GM20431 (cell line): ENCODE results near the gene ANGEL2.

Source experiments
- in situ Hi-C: fragments of 300-500 bp; cut with MseI, MboI; formaldehyde crosslinking; loops from one replicate; pipeline ENCODE4 v1.15.0; 2020; ENCODE audit warnings: low sequenced_read_pairs; ENCODE audit not compliant: unreplicated experiment

The ANGEL2 gene

GRCh38 chr1:213020016-213020415, 4.3 kb upstream of the ANGEL2 start:
- in situ Hi-C loops = no loop called here

- in situ Hi-C loops = no loop called here
Measured at GRCh38 chr1:213019450-213019849, 3.8 kb upstream of the ANGEL2 start.

GRCh38 chr1:213017447-213018273, 2.0 kb upstream of the ANGEL2 start:
- in situ Hi-C loops = no loop called here

GRCh38 chr1:213014642-213015041, 1.0 kb downstream of the ANGEL2 start:
- in situ Hi-C loops = no loop called here

DNA sequence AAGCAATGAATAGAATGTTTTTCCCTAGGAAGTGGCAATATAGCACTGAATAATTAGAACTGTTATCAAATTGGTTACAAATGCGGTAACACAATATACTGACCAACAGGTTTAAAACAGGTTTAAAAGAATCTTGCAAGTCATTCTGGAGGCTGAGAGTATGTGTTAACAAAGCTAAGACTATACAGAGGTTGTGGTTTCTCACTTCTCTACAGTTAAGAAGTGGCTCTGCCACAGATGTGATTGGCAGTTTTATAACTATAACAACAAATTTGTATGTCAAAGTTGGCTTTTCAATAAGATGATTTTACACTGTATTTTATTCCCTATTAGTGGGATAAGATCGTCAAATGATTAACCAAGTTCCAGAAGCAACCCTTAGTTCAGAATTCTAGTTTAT, 7.1 kb downstream of the ANGEL2 start:
- in situ Hi-C loops = no loop called here

- in situ Hi-C loops = no loop called here
Measured at GRCh38 chr1:213003256-213003655, 12.4 kb downstream of the ANGEL2 start.

DNA sequence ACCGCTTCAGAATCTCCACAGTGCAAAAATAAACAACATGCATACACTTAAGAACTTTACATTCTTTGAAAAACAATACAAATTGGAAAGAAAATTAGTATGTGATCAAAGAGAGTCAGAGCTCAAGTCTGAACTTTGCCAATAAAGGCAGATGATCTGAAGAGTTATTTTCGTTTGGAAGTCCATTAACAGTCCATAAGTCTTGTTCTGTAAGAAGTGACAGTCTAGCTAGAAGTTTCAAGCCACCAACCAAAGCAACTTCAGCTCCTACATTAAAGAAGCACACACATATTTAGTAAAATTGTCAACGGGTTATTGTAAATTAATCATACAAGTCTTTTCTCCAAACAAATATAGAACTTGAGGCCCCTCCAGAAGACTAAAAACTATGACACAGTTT, 20.7 kb downstream of the ANGEL2 start:
- in situ Hi-C loops = loop anchor here (25.0 kb wide), 1 partner anchor 533 kb away; no protein-coding TSS in a partner anchor

DNA sequence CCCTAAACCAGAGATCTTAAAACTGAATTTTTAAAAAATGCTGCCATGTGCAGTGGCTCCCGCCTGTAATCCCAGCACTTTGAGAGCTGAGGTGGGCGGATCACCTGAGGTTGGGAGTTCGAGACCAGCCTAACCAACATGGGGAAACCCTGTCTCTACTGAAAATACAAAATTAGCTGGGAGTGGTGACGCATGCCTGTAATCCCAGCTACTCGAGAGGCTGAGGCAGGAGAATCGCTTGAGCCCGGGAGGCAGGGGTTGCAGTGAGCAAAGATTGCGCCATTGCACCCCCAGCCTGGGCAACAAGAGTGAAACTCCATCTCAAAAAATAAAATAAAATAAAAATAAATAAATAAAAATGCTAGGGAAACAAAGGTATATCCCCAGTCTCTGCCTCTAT, 21.7 kb downstream of the ANGEL2 start:
- in situ Hi-C loops = loop anchor here (25.0 kb wide), 1 partner anchor 532 kb away; no protein-coding TSS in a partner anchor

- in situ Hi-C loops = loop anchor here (25.0 kb wide), 1 partner anchor 528 kb away; no protein-coding TSS in a partner anchor
Measured at GRCh38 chr1:212990276-212990675, 25.4 kb downstream of the ANGEL2 start.

GRCh38 chr1:212987702-212988322, 27.9 kb downstream of the ANGEL2 start:
- in situ Hi-C loops = loop anchor here (25.0 kb wide), 1 partner anchor 526 kb away; no protein-coding TSS in a partner anchor

DNA sequence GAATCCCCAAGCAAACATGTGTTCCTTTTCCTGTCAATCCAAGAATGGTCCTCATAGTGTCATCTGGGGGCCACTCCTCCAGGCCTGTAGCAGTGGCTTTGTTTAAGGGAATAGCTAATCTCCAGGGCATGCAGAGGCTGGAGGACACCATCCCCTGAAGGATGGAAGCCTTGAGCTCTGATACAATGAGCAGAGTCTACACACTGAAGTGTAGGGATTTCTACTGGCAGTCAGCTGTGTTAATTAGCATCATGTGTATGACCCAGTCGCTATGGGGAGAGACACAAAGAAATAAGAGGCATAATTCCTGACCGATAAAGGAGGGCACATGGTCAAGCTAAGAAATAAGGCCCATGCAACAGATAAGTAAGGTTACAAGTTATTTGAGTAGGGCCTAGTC, 29.1 kb downstream of the ANGEL2 start:
- in situ Hi-C loops = loop anchor here (25.0 kb wide), 1 partner anchor 524 kb away; no protein-coding TSS in a partner anchor

DNA sequence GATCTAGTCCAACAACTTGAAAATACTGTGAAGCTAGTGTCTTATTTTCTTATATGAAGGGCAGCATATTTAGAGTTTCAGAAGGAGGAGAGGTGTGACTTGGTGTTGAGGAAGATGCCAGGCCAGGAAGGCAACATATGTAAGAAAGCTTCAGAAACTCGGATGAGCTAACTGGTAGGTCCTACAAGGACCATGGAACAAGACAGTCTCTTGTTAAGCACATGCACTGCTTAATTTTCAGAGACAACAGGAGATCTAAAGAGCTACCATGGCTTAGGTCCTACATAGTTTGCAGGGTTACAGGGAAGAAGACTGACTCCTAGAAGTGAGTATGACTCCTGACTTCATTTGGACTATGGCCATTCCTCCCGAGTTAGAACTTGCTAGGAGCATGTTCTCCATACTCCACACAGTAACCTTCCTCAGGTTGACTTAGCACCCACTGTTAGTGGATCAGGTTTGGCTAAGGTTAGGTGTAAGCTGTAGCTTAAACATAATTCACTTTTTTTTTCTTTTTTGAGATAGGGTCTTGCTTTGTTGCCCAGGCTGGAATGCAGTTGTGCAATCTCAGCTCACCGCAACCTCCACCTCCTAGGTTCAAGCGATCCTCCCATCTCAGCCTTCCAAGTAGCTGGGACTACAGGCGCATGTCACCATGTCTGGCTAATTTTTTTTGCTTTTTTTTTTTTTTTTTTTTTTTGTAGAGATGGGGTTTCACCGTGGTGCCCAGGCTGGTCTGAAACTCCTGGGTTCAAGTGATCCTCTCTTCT, 31.0 kb downstream of the ANGEL2 start:
- in situ Hi-C loops = loop anchor here (25.0 kb wide), 1 partner anchor 522 kb away; no protein-coding TSS in a partner anchor

DNA sequence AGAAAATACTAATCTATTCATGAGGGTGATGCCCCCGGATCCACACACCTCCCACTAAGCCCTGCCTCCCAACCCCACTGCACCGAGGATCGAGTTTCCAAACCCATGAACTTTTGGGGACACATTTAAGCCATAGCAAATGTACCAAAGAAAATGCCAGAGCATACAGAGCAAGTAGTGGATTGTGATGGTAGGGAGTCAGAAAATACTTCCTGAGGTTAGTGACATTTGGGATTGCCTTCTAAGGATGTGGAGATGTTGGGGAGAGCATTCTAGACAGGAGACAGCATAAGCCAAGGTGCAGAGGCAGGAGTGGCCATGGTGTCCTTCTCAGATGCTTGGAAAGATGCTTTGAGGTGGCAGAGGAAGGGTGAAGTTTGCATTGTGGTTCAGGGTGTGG, 32.2 kb downstream of the ANGEL2 start:
- in situ Hi-C loops = loop anchor here (25.0 kb wide), 1 partner anchor 521 kb away; no protein-coding TSS in a partner anchor

DNA sequence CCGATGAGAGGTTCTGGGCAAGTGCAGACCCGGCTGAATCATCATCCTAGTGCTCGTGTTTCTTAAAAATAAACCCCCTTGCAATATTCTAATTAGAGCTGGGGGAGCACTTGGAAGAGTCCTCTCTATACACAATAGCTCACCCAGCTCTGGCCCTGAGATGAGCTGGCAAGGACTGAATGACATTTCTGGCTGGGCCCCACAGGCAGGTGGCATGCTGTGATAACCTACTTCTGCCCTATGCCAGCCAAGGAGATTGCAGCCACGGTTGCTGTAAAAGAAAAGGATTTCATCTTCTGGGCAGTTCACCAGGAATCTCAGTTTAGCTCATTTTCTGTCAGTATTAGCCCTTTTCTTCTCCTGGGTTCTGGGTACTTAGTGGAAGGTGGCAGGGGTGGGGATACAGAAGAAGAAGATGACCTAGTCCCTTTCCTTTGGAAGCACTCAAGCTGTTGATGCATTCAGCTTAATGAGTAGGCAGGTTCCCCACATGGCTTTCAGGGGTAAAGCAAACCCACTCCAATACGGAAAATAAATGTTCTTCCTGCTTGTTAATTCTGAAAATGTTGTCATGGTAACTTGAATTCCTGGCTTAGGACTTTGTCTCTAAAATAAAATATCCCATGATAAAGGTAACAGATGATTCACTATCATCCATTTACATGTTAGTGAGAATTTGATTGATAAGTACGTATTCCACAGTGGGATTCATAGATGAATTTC, 33.1 kb downstream of the ANGEL2 start:
- in situ Hi-C loops = loop anchor here (25.0 kb wide), 1 partner anchor 520 kb away; no protein-coding TSS in a partner anchor

- in situ Hi-C loops = loop anchor here (25.0 kb wide), 1 partner anchor 519 kb away; no protein-coding TSS in a partner anchor
Measured at GRCh38 chr1:212981571-212982328, 33.9 kb downstream of the ANGEL2 start.

DNA sequence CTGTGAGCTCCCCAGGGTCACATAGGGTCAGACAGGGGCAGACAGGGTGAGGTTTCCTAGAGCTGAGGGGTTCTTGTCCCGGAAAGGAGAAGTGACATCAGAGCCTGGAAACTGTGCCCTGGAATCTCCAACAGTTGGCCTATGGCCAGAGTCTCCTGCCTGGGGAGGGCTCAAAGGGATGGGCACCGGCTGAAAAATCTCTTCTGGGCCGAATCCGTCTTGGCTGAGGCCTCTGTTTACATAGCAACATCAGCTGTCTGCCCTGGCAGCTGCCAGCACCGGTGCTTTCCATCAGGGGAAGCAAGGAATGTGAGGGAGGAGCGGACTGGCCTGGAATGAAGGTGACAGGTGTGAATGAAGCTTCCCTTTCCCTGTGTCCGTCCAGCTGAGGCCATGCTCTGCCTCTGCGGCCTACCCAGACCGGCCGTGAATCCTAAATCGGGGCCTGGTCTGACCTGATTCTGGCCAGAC, 34.6 kb downstream of the ANGEL2 start:
- in situ Hi-C loops = loop anchor here (25.0 kb wide), 1 partner anchor 519 kb away; no protein-coding TSS in a partner anchor

DNA sequence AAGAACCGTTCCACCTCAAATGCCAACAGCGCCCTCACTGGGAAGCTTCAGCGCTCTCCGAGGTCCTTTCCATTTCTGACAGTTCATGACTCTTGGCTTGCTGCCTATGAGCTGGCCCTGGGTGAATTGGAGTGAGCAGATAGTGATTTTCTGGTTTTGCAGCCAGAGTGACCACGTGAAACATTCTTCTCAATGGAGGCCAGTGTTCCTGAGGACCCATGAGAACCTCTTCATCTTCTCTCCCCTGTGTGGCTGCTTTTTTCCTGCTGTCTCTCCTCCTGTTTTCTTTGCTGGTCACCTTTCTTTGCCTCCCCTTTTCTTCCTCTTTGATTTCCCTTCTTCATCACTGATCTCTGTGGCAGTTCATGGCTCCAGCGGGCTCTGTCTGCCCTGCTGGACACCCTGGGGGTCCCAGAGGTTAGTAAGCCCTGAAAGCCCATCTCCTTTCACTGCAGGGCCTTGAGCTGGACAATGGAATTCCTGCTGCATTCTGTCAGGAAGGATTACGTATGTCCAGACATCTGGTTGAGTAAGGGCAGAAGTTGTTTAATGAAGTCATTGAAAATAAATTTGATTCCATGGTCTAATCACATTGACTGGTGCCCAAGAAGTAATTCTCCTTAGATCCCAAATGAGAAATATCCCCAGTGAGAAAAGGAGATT, 35.4 kb downstream of the ANGEL2 start:
- in situ Hi-C loops = loop anchor here (25.0 kb wide), 1 partner anchor 518 kb away; no protein-coding TSS in a partner anchor
